GM23338 (cell line): ENCODE data around the gene TPPP3. TPM values are rescaled to one million over a fixed set of nuclear protein-coding genes. Genes with fewer than 3 reads are reported as not detected.

Source experiments
- ATAC-seq: fragments of 200-7000 bp; cut with Tn5 transposase; 3 replicates; pipeline ENCODE4 v1.9.1; 2020
- DNase-seq: peaks from one replicate; pipeline ENCODE4 v3.0.0-alpha.2; 2015; ENCODE audit warnings: low spot score
- H2AFZ ChIP-seq: fragments of 200-600 bp; sonication (generic); 2 replicates; pipeline ENCODE4 v1.8.0; 2016; ENCODE audit warnings: antibody characterized with exemption, mild to moderate bottlenecking, moderate library complexity
- H3F3A ChIP-seq: fragments of 200-600 bp; sonication (generic); replicated peaks from 2 replicates; pipeline ENCODE4 v1.8.0; 2017; ENCODE audit warnings: antibody characterized with exemption, mixed run types, low read depth
- H3K27ac ChIP-seq: fragments of 200-600 bp; sonication (generic); 2 replicates; pipeline ENCODE4 v1.6.1; 2016; ENCODE audit warnings: low read depth
- H3K27me3 ChIP-seq: fragments of 200-600 bp; sonication (generic); 2 replicates; pipeline ENCODE4 v1.8.0; 2016; ENCODE audit warnings: mild to moderate bottlenecking, mixed run types, moderate library complexity; ENCODE audit not compliant: insufficient read depth
- H3K36me3 ChIP-seq: fragments of 200-600 bp; sonication (generic); 2 replicates; pipeline ENCODE4 v1.8.0; 2016; ENCODE audit warnings: mild to moderate bottlenecking; ENCODE audit not compliant: insufficient read depth
- H3K4me1 ChIP-seq: fragments of 200-600 bp; sonication (generic); 2 replicates; pipeline ENCODE4 v1.8.0; 2016; ENCODE audit warnings: mild to moderate bottlenecking, moderate library complexity; ENCODE audit not compliant: insufficient read depth
- H3K4me2 ChIP-seq: fragments of 200-600 bp; sonication (generic); 2 replicates; pipeline ENCODE4 v1.7.1; 2017; ENCODE audit warnings: mixed run types
- H3K4me3 ChIP-seq: fragments of 200-600 bp; sonication (generic); 2 replicates; pipeline ENCODE4 v1.6.1; 2016; ENCODE audit warnings: mixed run types
- H3K79me2 ChIP-seq: fragments of 200-600 bp; sonication (generic); replicated peaks from 2 replicates; pipeline ENCODE4 v1.8.0; 2017; ENCODE audit warnings: mild to moderate bottlenecking; ENCODE audit not compliant: insufficient read depth
- H3K9me2 ChIP-seq: fragments of 200-600 bp; sonication (generic); 2 replicates; pipeline ENCODE4 v1.8.0; 2017; ENCODE audit not compliant: insufficient read depth
- H4K20me1 ChIP-seq: fragments of 200-600 bp; sonication (generic); replicated peaks from 2 replicates; pipeline ENCODE4 v1.8.0; 2017; ENCODE audit warnings: mild to moderate bottlenecking; ENCODE audit not compliant: insufficient read depth
- H3K27ac Mint-ChIP-seq: 2 replicates; pipeline ENCODE4 v1.8.0; 2020; ENCODE audit warnings: inconsistent platforms, mild to moderate bottlenecking, moderate library complexity, mixed read lengths
- H3K27me3 Mint-ChIP-seq: 3 replicates; pipeline ENCODE4 v1.8.0; 2022; ENCODE audit warnings: low read depth, mild to moderate bottlenecking, moderate library complexity, mixed read lengths, inconsistent platforms; ENCODE audit not compliant: insufficient read depth, poor library complexity
- H3K36me3 Mint-ChIP-seq: 3 replicates; pipeline ENCODE4 v1.8.0; 2021; ENCODE audit warnings: low read depth, mild to moderate bottlenecking, inconsistent platforms, moderate library complexity, mixed read lengths
- H3K4me1 Mint-ChIP-seq: 3 replicates; pipeline ENCODE4 v1.8.0; 2020; ENCODE audit warnings: mild to moderate bottlenecking, inconsistent platforms, mixed read lengths
- H3K4me3 Mint-ChIP-seq: 3 replicates; pipeline ENCODE4 v1.8.0; 2021; ENCODE audit warnings: moderate library complexity, mild to moderate bottlenecking, inconsistent platforms, mixed read lengths
- H3K9me3 Mint-ChIP-seq: 3 replicates; pipeline ENCODE4 v1.8.0; 2020; ENCODE audit warnings: moderate library complexity, mild to moderate bottlenecking, inconsistent platforms, mixed read lengths
- CREB1 ChIP-seq: fragments of 250-450 bp; sonication (Bioruptor Pico); IDR thresholded peaks from 2 replicates; pipeline ENCODE4 v1.5.0; 2020; ENCODE audit warnings: low read depth, mild to moderate bottlenecking, moderate library complexity
- ZNF114 ChIP-seq: fragments of 250-450 bp; sonication (Bioruptor Pico); IDR thresholded peaks from 2 replicates; pipeline ENCODE4 v1.5.0; 2020; ENCODE audit warnings: mild to moderate bottlenecking, moderate library complexity
- ZNF462 ChIP-seq: fragments of 250-450 bp; sonication (Bioruptor Pico); IDR thresholded peaks from 2 replicates; pipeline ENCODE4 v1.5.0; 2020; ENCODE audit warnings: mild to moderate bottlenecking, moderate library complexity
- polyA plus RNA-seq: library from polyadenylated mRNA; unstranded; fragments of >200 nt; fragmentation: Nextera tagmentation; extraction: Ambion mirVana; gene quantifications from 2 replicates; pipeline ENCODE4 v1.2.1, GENCODE V29; 2016
- total RNA-seq: library from RNA; depleted of rRNA; stranded (reverse); fragments of >200 nt; shearing (Covaris generic); gene quantifications from 2 replicates; pipeline ENCODE4 v1.2.3, GENCODE V29; 2014
- TF ChIP-seq, protein P1 (sequence below), 2 experiments: fragments of 200-600 bp in 1 of 2; sonication (generic) in 1 of 2; conservative IDR thresholded peaks; 2 replicates each; pipeline versions ENCODE4 v1.5.1 to v1.6.1; 2016 to 2017; ENCODE audit warnings: antibody characterized with exemption in 2 of 2, low read depth in 2 of 2, mild to moderate bottlenecking in 2 of 2, moderate library complexity in 1 of 2
- TF ChIP-seq, protein P2 (sequence below): IDR thresholded peaks from 2 replicates; pipeline ENCODE4 v1.6.1; 2016; ENCODE audit warnings: antibody characterized with exemption

TPPP3 gene
- total and polyA plus RNA-seq, 2 experiments from 2014 or later = 0.26 to 0.28 TPM

- Histone ChIP-seq H3K4me2 (no peak overlapping the region), H4K20me1 (no peaks in the 10 kb centered on the region), H3K36me3 (no peaks in the 10 kb centered on the region), H3K4me3 (no peak overlapping the region), H3F3A (peaks cover 17% of the 10 kb centered on the region; the same call in 1 of the 2 replicates), H3K4me1 (peaks cover 37% of the 10 kb centered on the region), H3K79me2 (no peaks in the 10 kb centered on the region), H2AFZ (no peak overlapping the region), H3K27me3 (no peaks in the 10 kb centered on the region), H3K9me2 (no peaks in the 10 kb centered on the region), H3K27ac (no peak overlapping the region)
- peaks cover 40% of the 10 kb centered on the region for H3K4me1 Mint-ChIP-seq
- H3K4me3 Mint-ChIP-seq = no peak overlapping the region
- H3K27ac Mint-ChIP-seq = no peak overlapping the region
- peaks cover 26% of the 10 kb centered on the region for H3K27me3 Mint-ChIP-seq
- DNase-seq (peak; percentile 73), ATAC-seq (no peak)
- H3K36me3 Mint-ChIP-seq = no peaks in the 10 kb centered on the region
- peaks cover 3% of the 10 kb centered on the region; the same call in 1 of the 3 replicates for H3K9me3 Mint-ChIP-seq
- TF ChIP-seq, protein P1, sequence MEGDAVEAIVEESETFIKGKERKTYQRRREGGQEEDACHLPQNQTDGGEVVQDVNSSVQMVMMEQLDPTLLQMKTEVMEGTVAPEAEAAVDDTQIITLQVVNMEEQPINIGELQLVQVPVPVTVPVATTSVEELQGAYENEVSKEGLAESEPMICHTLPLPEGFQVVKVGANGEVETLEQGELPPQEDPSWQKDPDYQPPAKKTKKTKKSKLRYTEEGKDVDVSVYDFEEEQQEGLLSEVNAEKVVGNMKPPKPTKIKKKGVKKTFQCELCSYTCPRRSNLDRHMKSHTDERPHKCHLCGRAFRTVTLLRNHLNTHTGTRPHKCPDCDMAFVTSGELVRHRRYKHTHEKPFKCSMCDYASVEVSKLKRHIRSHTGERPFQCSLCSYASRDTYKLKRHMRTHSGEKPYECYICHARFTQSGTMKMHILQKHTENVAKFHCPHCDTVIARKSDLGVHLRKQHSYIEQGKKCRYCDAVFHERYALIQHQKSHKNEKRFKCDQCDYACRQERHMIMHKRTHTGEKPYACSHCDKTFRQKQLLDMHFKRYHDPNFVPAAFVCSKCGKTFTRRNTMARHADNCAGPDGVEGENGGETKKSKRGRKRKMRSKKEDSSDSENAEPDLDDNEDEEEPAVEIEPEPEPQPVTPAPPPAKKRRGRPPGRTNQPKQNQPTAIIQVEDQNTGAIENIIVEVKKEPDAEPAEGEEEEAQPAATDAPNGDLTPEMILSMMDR (conservative IDR thresholded peaks at IDR 0.05; ENCODE audit: low read depth in 2 of 2) = peak; percentile 33 to 44
- TF ChIP-seq CREB1 (CRISPR knock-in tag) = no peak
- TF ChIP-seq, protein P2, sequence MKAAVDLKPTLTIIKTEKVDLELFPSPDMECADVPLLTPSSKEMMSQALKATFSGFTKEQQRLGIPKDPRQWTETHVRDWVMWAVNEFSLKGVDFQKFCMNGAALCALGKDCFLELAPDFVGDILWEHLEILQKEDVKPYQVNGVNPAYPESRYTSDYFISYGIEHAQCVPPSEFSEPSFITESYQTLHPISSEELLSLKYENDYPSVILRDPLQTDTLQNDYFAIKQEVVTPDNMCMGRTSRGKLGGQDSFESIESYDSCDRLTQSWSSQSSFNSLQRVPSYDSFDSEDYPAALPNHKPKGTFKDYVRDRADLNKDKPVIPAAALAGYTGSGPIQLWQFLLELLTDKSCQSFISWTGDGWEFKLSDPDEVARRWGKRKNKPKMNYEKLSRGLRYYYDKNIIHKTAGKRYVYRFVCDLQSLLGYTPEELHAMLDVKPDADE = no peak
- no peak for TF ChIP-seq ZNF114 (CRISPR knock-in tag)
- no peak for TF ChIP-seq ZNF462 (CRISPR knock-in tag)
Measured at GRCh38 chr16:67419931-67420330, 26.6 kb upstream of the TPPP3 start.
